ENCODE data around the gene TPCN2. TPM values are rescaled to one million over a fixed set of nuclear protein-coding genes. Genes with fewer than 3 reads are reported as not detected.
A peak's percentile ranks its signal among the peaks of the same experiment; 100 is the strongest.

TPCN2 gene
- total and polyA plus RNA-seq, 4 donors = 6.4 to 20.8 (median 12.1) TPM

- Histone ChIP-seq H3K36me3 (ENCODE audit: control insufficient read depth in 4 of 4, insufficient read depth in 3 of 4, low read depth in 1 of 4, low read length in 3 of 4) (no peaks in the 10 kb centered on the region), H3K4me1 (ENCODE audit: control insufficient read depth in 4 of 4, insufficient read depth in 4 of 4, low read length in 3 of 4) (peaks cover 23 to 49% (median 41%) of the 10 kb centered on the region in 4 donors), H3K9ac (ENCODE audit: low read depth in 1 of 2, low read length in 2 of 2) (no peak overlapping the region), H3K27me3 (ENCODE audit: control insufficient read depth in 4 of 4, insufficient read depth in 4 of 4, low read length in 3 of 4) (no peaks in the 10 kb centered on the region), H3K27ac (ENCODE audit: low read depth in 1 of 2, low read length in 2 of 2) (no peak overlapping the region), H3K4me3 (ENCODE audit: low read depth in 1 of 3, low read length in 3 of 3) (no peak overlapping the region), H3K9me3 (ENCODE audit: control insufficient read depth in 4 of 4, low read length in 3 of 4) (no peaks in the 10 kb centered on the region)
- peak; percentile 28 for DNase-seq (ENCODE audit: low spot score)
- WGBS = 96% methylated on average over 27 of the region's 27 CpGs
- TF ChIP-seq, protein P1, sequence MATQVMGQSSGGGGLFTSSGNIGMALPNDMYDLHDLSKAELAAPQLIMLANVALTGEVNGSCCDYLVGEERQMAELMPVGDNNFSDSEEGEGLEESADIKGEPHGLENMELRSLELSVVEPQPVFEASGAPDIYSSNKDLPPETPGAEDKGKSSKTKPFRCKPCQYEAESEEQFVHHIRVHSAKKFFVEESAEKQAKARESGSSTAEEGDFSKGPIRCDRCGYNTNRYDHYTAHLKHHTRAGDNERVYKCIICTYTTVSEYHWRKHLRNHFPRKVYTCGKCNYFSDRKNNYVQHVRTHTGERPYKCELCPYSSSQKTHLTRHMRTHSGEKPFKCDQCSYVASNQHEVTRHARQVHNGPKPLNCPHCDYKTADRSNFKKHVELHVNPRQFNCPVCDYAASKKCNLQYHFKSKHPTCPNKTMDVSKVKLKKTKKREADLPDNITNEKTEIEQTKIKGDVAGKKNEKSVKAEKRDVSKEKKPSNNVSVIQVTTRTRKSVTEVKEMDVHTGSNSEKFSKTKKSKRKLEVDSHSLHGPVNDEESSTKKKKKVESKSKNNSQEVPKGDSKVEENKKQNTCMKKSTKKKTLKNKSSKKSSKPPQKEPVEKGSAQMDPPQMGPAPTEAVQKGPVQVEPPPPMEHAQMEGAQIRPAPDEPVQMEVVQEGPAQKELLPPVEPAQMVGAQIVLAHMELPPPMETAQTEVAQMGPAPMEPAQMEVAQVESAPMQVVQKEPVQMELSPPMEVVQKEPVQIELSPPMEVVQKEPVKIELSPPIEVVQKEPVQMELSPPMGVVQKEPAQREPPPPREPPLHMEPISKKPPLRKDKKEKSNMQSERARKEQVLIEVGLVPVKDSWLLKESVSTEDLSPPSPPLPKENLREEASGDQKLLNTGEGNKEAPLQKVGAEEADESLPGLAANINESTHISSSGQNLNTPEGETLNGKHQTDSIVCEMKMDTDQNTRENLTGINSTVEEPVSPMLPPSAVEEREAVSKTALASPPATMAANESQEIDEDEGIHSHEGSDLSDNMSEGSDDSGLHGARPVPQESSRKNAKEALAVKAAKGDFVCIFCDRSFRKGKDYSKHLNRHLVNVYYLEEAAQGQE (IDR thresholded peaks at IDR 0.05) = no peak
- no peak for TF ChIP-seq ATF3 (IDR thresholded peaks at IDR 0.05)
- TF ChIP-seq, protein P2, sequence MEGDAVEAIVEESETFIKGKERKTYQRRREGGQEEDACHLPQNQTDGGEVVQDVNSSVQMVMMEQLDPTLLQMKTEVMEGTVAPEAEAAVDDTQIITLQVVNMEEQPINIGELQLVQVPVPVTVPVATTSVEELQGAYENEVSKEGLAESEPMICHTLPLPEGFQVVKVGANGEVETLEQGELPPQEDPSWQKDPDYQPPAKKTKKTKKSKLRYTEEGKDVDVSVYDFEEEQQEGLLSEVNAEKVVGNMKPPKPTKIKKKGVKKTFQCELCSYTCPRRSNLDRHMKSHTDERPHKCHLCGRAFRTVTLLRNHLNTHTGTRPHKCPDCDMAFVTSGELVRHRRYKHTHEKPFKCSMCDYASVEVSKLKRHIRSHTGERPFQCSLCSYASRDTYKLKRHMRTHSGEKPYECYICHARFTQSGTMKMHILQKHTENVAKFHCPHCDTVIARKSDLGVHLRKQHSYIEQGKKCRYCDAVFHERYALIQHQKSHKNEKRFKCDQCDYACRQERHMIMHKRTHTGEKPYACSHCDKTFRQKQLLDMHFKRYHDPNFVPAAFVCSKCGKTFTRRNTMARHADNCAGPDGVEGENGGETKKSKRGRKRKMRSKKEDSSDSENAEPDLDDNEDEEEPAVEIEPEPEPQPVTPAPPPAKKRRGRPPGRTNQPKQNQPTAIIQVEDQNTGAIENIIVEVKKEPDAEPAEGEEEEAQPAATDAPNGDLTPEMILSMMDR (IDR thresholded peaks at IDR 0.05; ENCODE audit: low read depth, low read length, missing input control) = no peak
- TF ChIP-seq GABPA (IDR thresholded peaks at IDR 0.05 in 1 of 2, conservative IDR thresholded peaks at IDR 0.05 in 1 of 2) = no peak
- no peak for TF ChIP-seq HNF4A (conservative IDR thresholded peaks at IDR 0.05)
Observed at GRCh38 chr11:69005183-69005630, 43.5 kb upstream of the TPCN2 start.

- 93% methylated on average over 48 of the region's 48 CpGs for WGBS
- peak; percentile 23 for DNase-seq (ENCODE audit: low spot score)
- Histone ChIP-seq H3K36me3 (ENCODE audit: control insufficient read depth in 4 of 4, insufficient read depth in 3 of 4, low read depth in 1 of 4, low read length in 3 of 4) (no peaks in the 10 kb centered on the region), H3K4me1 (ENCODE audit: control insufficient read depth in 4 of 4, insufficient read depth in 4 of 4, low read length in 3 of 4) (peaks cover 27 to 49% (median 43%) of the 10 kb centered on the region in 4 donors), H3K27ac (ENCODE audit: low read depth in 1 of 2, low read length in 2 of 2) (no peak overlapping the region), H3K9ac (ENCODE audit: low read depth in 1 of 2, low read length in 2 of 2) (no peak overlapping the region), H3K9me3 (ENCODE audit: control insufficient read depth in 4 of 4, low read length in 3 of 4) (no peaks in the 10 kb centered on the region), H3K27me3 (ENCODE audit: control insufficient read depth in 4 of 4, insufficient read depth in 4 of 4, low read length in 3 of 4) (no peaks in the 10 kb centered on the region), H3K4me3 (ENCODE audit: low read depth in 1 of 3, low read length in 3 of 3) (no peak overlapping the region)
- TF ChIP-seq, protein P2 (IDR thresholded peaks at IDR 0.05; ENCODE audit: low read depth, low read length, missing input control) = no peak
- TF ChIP-seq ATF3 (IDR thresholded peaks at IDR 0.05) = no peak
Observed at GRCh38 chr11:69005631-69006368, 42.9 kb upstream of the TPCN2 start.
